Heart right ventricle (tissue), 16 donors: ENCODE measurements around the gene PLN. TPM values are rescaled to one million over a fixed set of nuclear protein-coding genes. Genes with fewer than 3 reads are reported as not detected.

Source experiments
- ATAC-seq, 8 donors: fragments of 200-7000 bp; cut with Tn5 transposase; one replicate each; pipeline ENCODE4 v1.9.1; 2020; ENCODE audit warnings: mild to moderate bottlenecking in 8 of 8, moderate library complexity in 8 of 8, moderate number of reproducible peaks in 1 of 8
- DNase-seq, 2 donors: peaks; one replicate each; pipeline ENCODE4 v3.0.0-alpha.2; 2020
- H3K27ac ChIP-seq, 10 donors: fragments of 200-600 bp; sonication (generic) in 2 of 10; one replicate each; pipeline versions ENCODE4 v1.5.0 to v1.8.0; 2020 to 2022; ENCODE audit warnings: mild to moderate bottlenecking in 3 of 10
- H3K27me3 ChIP-seq, 7 donors: fragments of 200-600 bp; one replicate each; pipeline ENCODE4 v1.8.0; 2021 to 2022; ENCODE audit warnings: mild to moderate bottlenecking in 2 of 7
- H3K36me3 ChIP-seq, 9 donors: fragments of 200-600 bp; sonication (generic) in 1 of 9; one replicate each; pipeline versions ENCODE4 v1.5.0 to v1.8.0; 2020 to 2022; ENCODE audit warnings: mild to moderate bottlenecking in 2 of 9
- H3K4me1 ChIP-seq, 9 donors: fragments of 200-600 bp; sonication (generic) in 1 of 9; one replicate each; pipeline versions ENCODE4 v1.5.0 to v1.8.0; 2020 to 2022; ENCODE audit warnings: mild to moderate bottlenecking in 4 of 9
- H3K4me3 ChIP-seq, 10 donors: fragments of 200-600 bp; sonication (generic) in 2 of 10; one replicate each; pipeline versions ENCODE4 v1.5.0 to v1.8.0; 2020 to 2022; ENCODE audit warnings: mild to moderate bottlenecking in 7 of 10, moderate library complexity in 2 of 10
- H3K9me3 ChIP-seq, 11 donors: fragments of 200-600 bp in 10 of 11; sonication (generic) in 2 of 11; one replicate each; pipeline versions ENCODE4 v1.5.0 to v1.8.0; 2013 to 2022; ENCODE audit warnings: mild to moderate bottlenecking in 2 of 11, control low read depth in 1 of 11, moderate library complexity in 1 of 11
- CTCF ChIP-seq, 9 donors: fragments of 200-600 bp; sonication (generic) in 2 of 9; IDR thresholded peaks; one replicate each; pipeline versions ENCODE4 v1.5.0 to v1.8.0; 2021 to 2022; ENCODE audit warnings: antibody characterized with exemption in 9 of 9, mild to moderate bottlenecking in 5 of 9, moderate library complexity in 1 of 9
- WGBS, 2 donors: extraction: QIAGEN DNeasy Blood & Tissue Kit; methylation state at CpG; one replicate each; pipeline ENCODE4 v1.1.7; 2013; ENCODE audit warnings: inconsistent platforms in 1 of 2; 5-methylcytosine and 5-hydroxymethylcytosine counted together
- intact Hi-C, 10 donors: fragments of 100-400 bp; cut with DNase I; formaldehyde crosslinking; loops; one replicate each; pipeline versions ENCODE4 v1.11.1 to v1.14.2; 2022
- polyA plus RNA-seq, 2 donors: library from polyadenylated mRNA; stranded (reverse); fragments of 200-250 nt; gene quantifications; one replicate each; pipeline ENCODE4 v1.2.3, GENCODE V29; 2013
- total RNA-seq, 10 donors: library from RNA; stranded (reverse); fragmentation: NEBNext Ultra II Directional in 3 of 10; extraction: Animal tissue kit (Norgen Biotek cat#: 25700) in 3 of 10; gene quantifications; one replicate each; pipeline versions ENCODE4 v1.2.1 to v1.2.4, GENCODE V29; 2021 to 2023
- donor health status: Arrhythmogenic right ventricular cardiomyopathy.
- donor health status: ischemic (EF 13 %, LVEDD 7.1; RV severe dilation, severe dysfunction).
- donor health status: healthy with polysubstance abuse.
- donor health status: DM: no; HTN: yes; CAD: no.
- donor health status: DM: no; HTN: no; CAD: no.
- donor health status: ischemic (EF 25% LVEDD 6.9; RV normal size, moderate dysfunction).
- donor health status: ischemic (EF 25% LVEDD 5.7; RV mildly dilated, moderate dysfunction).
- donor health status: healthy.
- donor health status: DM: yes; HTN: yes; CAD: no.
- donor health status: Ischemic cardiomyopathy.
- donor health status: ischemic (EF 35%, LVEDD 5.7; RV mildly dilated, moderate dysfunction).
- donor health status: nonischemic (EF 11% LVEDD 7.7; RV severe dilation, severe dysfunction).
- donor health status: DM: yes; HTN: yes; CAD: no.
- donor health status: PGD.
- donor health status: ischemic (EF 29% LVEDD 5.4; RV normal size, mild dysfunction).
- donor health status: nonischemic (EF 23%, LVEDD 6.1; RV moderate dilation, normal function).

The PLN gene
- total and polyA plus RNA-seq, 12 donors: 764 to 3,094 (median 2,593) TPM

- ATAC-seq (no peak), DNase-seq (no peak)
- Histone ChIP-seq H3K9me3 (no peaks in the 10 kb centered on the region), H3K36me3 (no peaks in the 10 kb centered on the region), H3K27ac (no peak overlapping the region), H3K4me3 (no peak overlapping the region), H3K27me3 (no peaks in the 10 kb centered on the region), H3K4me1 (peaks cover 0 to 58% (median 14%) of the 10 kb centered on the region in 9 donors)
- no peak for TF ChIP-seq CTCF (IDR thresholded peaks at IDR 0.05)
- intact Hi-C loops: loop anchor here in 5 of 10 donors (10.0 kb wide), 2 partner anchors 304 to 614 kb away; no protein-coding TSS in a partner anchor
- WGBS, 2 donors: 92 to 94% methylated on average over 5 of the region's 5 CpGs
These were observed 40.5 kb downstream of the PLN start for GRCh38 chr6:118588626-118589025.

GRCh38 chr6:118589186-118589585 is 41.1 kb downstream of the PLN start:
- intact Hi-C loops: loop anchor here in 5 of 10 donors (10.0 kb wide), 2 partner anchors 304 to 614 kb away; no protein-coding TSS in a partner anchor
- no peak for TF ChIP-seq CTCF (IDR thresholded peaks at IDR 0.05)
- 44 to 59% methylated on average over 4 of the region's 4 CpGs for WGBS, 2 donors

GRCh38 chr6:118589649-118590365 is 41.7 kb downstream of the PLN start:
- intact Hi-C loops: loop anchor here in 5 of 10 donors (10.0 kb wide), 2 partner anchors 305 to 615 kb away; no protein-coding TSS in a partner anchor
- H3K36me3 ChIP-seq: no peaks in the 10 kb centered on the region
- no peak overlapping the region for H3K27ac ChIP-seq
- no peak for ATAC-seq
- no peaks in the 10 kb centered on the region for H3K9me3 ChIP-seq
- no peaks in the 10 kb centered on the region for H3K27me3 ChIP-seq
- no peak for DNase-seq
- H3K4me1 ChIP-seq: peaks cover 0 to 58% (median 14%) of the 10 kb centered on the region in 9 donors
- 50 to 52% methylated on average over 6 of the region's 6 CpGs for WGBS, 2 donors
- TF ChIP-seq CTCF (IDR thresholded peaks at IDR 0.05): no peak
- H3K4me3 ChIP-seq: no peak overlapping the region

More at GRCh38 chr6:118589186-118589585, 41.1 kb downstream of the PLN start:
- Histone ChIP-seq H3K4me1 (peaks cover 0 to 58% (median 14%) of the 10 kb centered on the region in 9 donors), H3K9me3 (no peaks in the 10 kb centered on the region), H3K27me3 (no peaks in the 10 kb centered on the region), H3K4me3 (no peak overlapping the region), H3K36me3 (no peaks in the 10 kb centered on the region), H3K27ac (no peak overlapping the region)
- no peak for ATAC-seq
- DNase-seq: no peak

- no peaks in the 10 kb centered on the region for H3K36me3 ChIP-seq
- H3K27ac ChIP-seq: no peak overlapping the region
- H3K4me1 ChIP-seq: peaks cover 0 to 42% (median 14%) of the 10 kb centered on the region in 9 donors
- no peak for TF ChIP-seq CTCF (IDR thresholded peaks at IDR 0.05)
- peaks cover 0 to 4% (median 0%) of the 10 kb centered on the region in 11 donors for H3K9me3 ChIP-seq
- DNase-seq (no peak), ATAC-seq (no peak)
- intact Hi-C loops: no loop called here
- 81 to 84% methylated on average over 3 of the region's 3 CpGs for WGBS, 2 donors
- H3K4me3 ChIP-seq: no peak overlapping the region
- no peaks in the 10 kb centered on the region for H3K27me3 ChIP-seq
These were observed 43.8 kb downstream of the PLN start for GRCh38 chr6:118591897-118592296.
